Ishikawa (cell line): ENCODE data around the gene PTPN1.

Experiments used
- CEBPB ChIP-seq: IDR thresholded peaks from 2 replicates; pipeline ENCODE4 v1.6.1; 2012
- CREB1 ChIP-seq: IDR thresholded peaks from 2 replicates; pipeline ENCODE4 v1.6.1; 2012; ENCODE audit warnings: low read depth
- EP300 ChIP-seq: IDR thresholded peaks from 2 replicates; pipeline ENCODE4 v1.6.1; 2012; ENCODE audit warnings: borderline replicate concordance
- TCF12 ChIP-seq: IDR thresholded peaks from 2 replicates; pipeline ENCODE4 v1.6.1; 2012; ENCODE audit warnings: low read depth
- ZBTB7A ChIP-seq: IDR thresholded peaks from 2 replicates; pipeline ENCODE4 v1.6.1; 2012; ENCODE audit warnings: low read depth
- TF ChIP-seq, protein P1 (sequence below): IDR thresholded peaks from 2 replicates; pipeline ENCODE4 v1.6.1; 2012

DNA sequence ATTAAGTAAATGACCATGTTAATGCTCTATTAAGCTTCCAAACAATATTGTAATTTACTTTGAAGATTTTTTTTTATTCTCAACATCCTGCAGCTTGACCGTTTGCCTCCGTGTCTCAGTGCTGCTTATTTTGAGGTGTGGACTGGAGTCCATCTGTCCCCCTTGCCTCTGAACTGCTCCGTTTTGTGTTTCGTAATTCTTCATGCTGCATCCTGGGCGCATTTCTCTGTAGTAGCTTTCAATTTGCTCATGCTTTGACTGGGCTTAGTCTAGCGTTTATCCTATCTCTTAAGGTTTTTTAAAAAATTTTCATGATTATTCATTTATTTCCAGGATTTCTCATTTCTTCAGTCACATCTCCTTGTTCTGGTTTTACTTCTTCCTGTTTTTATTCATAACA lies 37.8 kb downstream of the PTPN1 start:
- TF ChIP-seq EP300 = no peak
- TF ChIP-seq CEBPB = no peak
- TF ChIP-seq ZBTB7A = no peak
- no peak for TF ChIP-seq TCF12
- TF ChIP-seq, protein P1, sequence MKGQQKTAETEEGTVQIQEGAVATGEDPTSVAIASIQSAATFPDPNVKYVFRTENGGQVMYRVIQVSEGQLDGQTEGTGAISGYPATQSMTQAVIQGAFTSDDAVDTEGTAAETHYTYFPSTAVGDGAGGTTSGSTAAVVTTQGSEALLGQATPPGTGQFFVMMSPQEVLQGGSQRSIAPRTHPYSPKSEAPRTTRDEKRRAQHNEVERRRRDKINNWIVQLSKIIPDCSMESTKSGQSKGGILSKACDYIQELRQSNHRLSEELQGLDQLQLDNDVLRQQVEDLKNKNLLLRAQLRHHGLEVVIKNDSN = no peak
- no peak for TF ChIP-seq CREB1
